ENCODE results near the gene ARHGAP24. TPM values are rescaled to one million over a fixed set of nuclear protein-coding genes. Genes with fewer than 3 reads are reported as not detected.

The ARHGAP24 gene
- total and polyA plus RNA-seq, 10 of the 15 experiments (the other 5 are each of a cell fraction or from before 2014, with no cell fraction given): 0.10 to 4.2 (median 0.52) TPM

- H2AFZ ChIP-seq (ENCODE audit: control insufficient read depth, low read depth, low read length): no peak overlapping the region
- POLR2A ChIA-PET: no interaction called here
- no TSS peak for BruUV-seq (replicated peaks)
- TF ChIP-seq, protein P1, sequence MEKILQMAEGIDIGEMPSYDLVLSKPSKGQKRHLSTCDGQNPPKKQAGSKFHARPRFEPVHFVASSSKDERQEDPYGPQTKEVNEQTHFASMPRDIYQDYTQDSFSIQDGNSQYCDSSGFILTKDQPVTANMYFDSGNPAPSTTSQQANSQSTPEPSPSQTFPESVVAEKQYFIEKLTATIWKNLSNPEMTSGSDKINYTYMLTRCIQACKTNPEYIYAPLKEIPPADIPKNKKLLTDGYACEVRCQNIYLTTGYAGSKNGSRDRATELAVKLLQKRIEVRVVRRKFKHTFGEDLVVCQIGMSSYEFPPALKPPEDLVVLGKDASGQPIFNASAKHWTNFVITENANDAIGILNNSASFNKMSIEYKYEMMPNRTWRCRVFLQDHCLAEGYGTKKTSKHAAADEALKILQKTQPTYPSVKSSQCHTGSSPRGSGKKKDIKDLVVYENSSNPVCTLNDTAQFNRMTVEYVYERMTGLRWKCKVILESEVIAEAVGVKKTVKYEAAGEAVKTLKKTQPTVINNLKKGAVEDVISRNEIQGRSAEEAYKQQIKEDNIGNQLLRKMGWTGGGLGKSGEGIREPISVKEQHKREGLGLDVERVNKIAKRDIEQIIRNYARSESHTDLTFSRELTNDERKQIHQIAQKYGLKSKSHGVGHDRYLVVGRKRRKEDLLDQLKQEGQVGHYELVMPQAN (conservative IDR thresholded peaks at IDR 0.05): no peak
- TF ChIP-seq PAX5 (IDR thresholded peaks at IDR 0.05; ENCODE audit: borderline replicate concordance, low read depth, low read length): no peak
- TF ChIP-seq BHLHE40 (IDR thresholded peaks at IDR 0.05; ENCODE audit: borderline replicate concordance in 1 of 2, low read depth in 2 of 2, low read length in 1 of 2): no peak
- no peak for TF ChIP-seq SIN3A (IDR thresholded peaks at IDR 0.05; ENCODE audit: low read depth, low read length)
- no peak for TF ChIP-seq E4F1 (IDR thresholded peaks at IDR 0.05; ENCODE audit: borderline replicate concordance, partially characterized antibody)
- no peak for TF ChIP-seq MLLT1 (IDR thresholded peaks at IDR 0.05)
- no peak for TF ChIP-seq BCLAF1 (IDR thresholded peaks at IDR 0.05)
- no peak for TF ChIP-seq ZSCAN29 (IDR thresholded peaks at IDR 0.05)
- TF ChIP-seq, protein P2, sequence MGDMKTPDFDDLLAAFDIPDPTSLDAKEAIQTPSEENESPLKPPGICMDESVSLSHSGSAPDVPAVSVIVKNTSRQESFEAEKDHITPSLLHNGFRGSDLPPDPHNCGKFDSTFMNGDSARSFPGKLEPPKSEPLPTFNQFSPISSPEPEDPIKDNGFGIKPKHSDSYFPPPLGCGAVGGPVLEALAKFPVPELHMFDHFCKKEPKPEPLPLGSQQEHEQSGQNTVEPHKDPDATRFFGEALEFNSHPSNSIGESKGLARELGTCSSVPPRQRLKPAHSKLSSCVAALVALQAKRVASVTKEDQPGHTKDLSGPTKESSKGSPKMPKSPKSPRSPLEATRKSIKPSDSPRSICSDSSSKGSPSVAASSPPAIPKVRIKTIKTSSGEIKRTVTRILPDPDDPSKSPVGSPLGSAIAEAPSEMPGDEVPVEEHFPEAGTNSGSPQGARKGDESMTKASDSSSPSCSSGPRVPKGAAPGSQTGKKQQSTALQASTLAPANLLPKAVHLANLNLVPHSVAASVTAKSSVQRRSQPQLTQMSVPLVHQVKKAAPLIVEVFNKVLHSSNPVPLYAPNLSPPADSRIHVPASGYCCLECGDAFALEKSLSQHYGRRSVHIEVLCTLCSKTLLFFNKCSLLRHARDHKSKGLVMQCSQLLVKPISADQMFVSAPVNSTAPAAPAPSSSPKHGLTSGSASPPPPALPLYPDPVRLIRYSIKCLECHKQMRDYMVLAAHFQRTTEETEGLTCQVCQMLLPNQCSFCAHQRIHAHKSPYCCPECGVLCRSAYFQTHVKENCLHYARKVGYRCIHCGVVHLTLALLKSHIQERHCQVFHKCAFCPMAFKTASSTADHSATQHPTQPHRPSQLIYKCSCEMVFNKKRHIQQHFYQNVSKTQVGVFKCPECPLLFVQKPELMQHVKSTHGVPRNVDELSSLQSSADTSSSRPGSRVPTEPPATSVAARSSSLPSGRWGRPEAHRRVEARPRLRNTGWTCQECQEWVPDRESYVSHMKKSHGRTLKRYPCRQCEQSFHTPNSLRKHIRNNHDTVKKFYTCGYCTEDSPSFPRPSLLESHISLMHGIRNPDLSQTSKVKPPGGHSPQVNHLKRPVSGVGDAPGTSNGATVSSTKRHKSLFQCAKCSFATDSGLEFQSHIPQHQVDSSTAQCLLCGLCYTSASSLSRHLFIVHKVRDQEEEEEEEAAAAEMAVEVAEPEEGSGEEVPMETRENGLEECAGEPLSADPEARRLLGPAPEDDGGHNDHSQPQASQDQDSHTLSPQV (IDR thresholded peaks at IDR 0.05): no peak
- no peak for TF ChIP-seq SRF (IDR thresholded peaks at IDR 0.05; ENCODE audit: low read depth in 2 of 2, low read length in 2 of 2)
Measured at GRCh38 chr4:85697854-85698253, 222.9 kb downstream of the ARHGAP24 start.

More at GRCh38 chr4:85697854-85698253, 222.9 kb downstream of the ARHGAP24 start:
- intact Hi-C loops (cut with micrococcal nuclease; ENCODE audit: unreplicated experiment) (no loop called here), in situ Hi-C loops (cut with MboI) (no loop called here)
- Histone ChIP-seq H3K4me3 (no peak overlapping the region), H3K4me2 (ENCODE audit: control insufficient read depth, insufficient read depth) (no peak overlapping the region), H3K79me2 (ENCODE audit: control insufficient read depth, insufficient read depth, low read length) (no peaks in the 10 kb centered on the region), H3K36me3 (ENCODE audit: control insufficient read depth in 2 of 2, insufficient read depth in 2 of 2, low read length in 1 of 2) (no peaks in the 10 kb centered on the region), H4K20me1 (ENCODE audit: control insufficient read depth, insufficient read depth) (no peaks in the 10 kb centered on the region), H3K9me3 (replicated peaks; ENCODE audit: control insufficient read depth, insufficient read depth, low read length) (no peaks in the 10 kb centered on the region; the same call in 1 of the 3 replicates), H3K27ac (ENCODE audit: control insufficient read depth, insufficient read depth) (no peak overlapping the region), H3K4me1 (ENCODE audit: control insufficient read depth, insufficient read depth, low read length) (peaks cover 18% of the 10 kb centered on the region; the same call in 1 of the 2 replicates), H3K9ac (ENCODE audit: control insufficient read depth, insufficient read depth, low read length) (no peak overlapping the region), H3K27me3 (replicated peaks in 1 of 2; ENCODE audit: control insufficient read depth in 2 of 2, insufficient read depth in 2 of 2, low read length in 1 of 2) (0 out of 4 replicates have a peak, but pooled peaks cover 0 to 2% of the 10 kb centered on the region in 2 experiments)
- DNase-seq (ENCODE audit: low read depth, low spot score): no peak
- SMC1A ChIA-PET (ENCODE audit: uncharacterized antibody, unreplicated experiment): no interaction called here
- CTCF ChIA-PET: interaction anchor here (1.4 kb wide), 1 partner anchor 13 kb away, joined by 4 read pairs; no protein-coding TSS in a partner anchor
- FAIRE-seq: no peak
- RAD21 ChIA-PET (ENCODE audit: unreplicated experiment): no interaction called here
- no peak for ATAC-seq
